ENCODE results near the gene CFAP299.
"Not testable (repeated sequence)": the region's sequence is repeated elsewhere in the genome, so short reads cannot be mapped to it uniquely, and the experiment has no call there.

CFAP299 gene

DNA sequence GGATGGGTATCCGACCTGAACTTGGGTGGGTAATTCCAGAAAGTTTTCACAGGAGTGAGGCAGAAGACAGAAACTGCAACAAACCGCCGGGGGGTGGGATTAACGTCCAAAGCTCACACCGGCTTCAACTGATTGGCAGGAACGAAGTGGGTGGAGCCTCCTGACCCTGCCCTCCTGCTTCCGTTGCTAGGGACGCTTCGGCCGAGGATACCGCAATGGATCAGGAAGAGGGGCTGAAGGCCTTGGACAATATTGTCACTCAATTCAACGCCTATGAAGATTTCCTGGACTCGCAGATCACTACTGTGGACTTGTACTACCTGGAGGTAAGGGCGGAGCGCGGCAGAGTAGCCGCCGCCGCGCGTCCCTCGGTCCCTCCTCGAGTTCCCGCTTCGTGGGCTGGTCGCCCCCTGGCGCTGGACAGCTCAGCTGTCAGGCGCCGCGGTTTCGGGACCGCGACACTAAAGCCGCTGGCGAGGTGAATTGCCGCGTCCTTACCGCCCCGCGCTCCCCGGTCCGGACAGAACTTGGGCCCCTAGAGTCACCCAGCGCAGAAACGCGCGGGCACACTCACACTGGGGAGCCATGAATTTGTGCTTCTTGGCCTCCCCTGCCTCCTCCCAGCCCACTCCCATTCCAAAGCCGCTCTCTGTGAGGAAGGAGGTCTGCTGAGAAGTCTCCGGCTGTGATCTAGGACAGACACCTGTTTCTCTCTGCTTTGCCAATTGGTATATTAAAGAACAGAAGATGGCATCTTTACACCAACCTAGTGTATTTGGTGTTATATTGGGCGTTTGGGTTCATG is at the start of gene CFAP299:
CFAP299 (plus strand) TSS at position 177 of the 805 bp plus-strand sequence.
- peak; percentile 75 for DNase-seq

DNA sequence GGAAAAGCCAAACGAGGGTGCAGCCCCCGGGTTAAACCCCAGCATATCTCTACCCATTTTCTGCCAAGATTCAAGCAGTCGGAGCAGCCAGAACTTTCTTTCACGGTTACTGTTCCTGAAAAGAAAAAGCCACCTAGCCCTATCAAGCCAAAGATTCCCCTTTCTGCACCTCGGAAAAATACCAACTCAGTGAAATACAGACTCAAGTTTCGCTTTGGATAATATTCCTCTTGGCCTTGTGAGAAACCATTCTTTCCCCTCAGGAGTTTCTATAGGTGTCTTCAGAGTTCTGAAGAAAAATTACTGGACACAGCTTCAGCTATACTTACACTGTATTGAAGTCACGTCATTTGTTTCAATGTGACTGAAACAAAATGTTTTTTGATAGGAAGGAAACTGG is 49.1 kb upstream of the CFAP299 start:
- no peak for DNase-seq

DNA sequence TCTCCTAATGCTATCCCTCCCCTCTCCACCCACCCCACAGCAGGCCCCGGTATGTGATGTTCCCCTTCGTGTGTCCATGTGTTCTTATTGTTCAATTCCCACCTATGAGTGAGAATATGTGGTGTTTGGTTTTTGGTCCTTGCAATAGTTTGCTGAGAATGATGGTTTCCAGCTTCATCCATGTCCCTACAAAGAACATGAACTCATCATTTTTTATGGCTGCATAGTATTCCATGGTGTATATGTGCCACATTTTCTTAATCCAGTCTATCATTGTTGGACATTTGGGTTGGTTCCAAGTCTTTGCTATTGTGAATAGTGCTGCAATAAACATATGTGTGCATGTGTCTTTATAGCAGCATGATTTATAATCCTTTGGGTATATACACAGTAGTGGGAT is 44.9 kb upstream of the CFAP299 start:
- not testable (repeated sequence) for DNase-seq

DNA sequence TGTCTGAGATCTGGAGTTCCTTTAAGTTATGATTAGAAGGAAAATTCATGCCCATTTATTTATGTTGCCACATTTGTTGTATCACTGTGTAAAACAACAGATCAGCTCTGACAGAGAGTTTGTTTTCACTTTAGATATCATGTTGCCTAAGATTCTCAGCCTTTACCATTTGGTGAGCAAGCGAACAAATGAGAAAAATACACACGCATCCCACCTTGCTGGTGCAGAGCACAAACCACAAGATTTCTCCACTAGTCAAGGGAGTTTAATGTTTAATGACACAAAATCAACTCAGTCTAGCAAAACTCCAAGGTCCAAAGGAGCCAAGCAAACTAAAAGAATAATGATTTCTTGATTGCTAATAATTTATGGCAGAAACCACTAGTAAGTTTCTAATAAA is 41.3 kb upstream of the CFAP299 start:
- no peak for DNase-seq

DNA sequence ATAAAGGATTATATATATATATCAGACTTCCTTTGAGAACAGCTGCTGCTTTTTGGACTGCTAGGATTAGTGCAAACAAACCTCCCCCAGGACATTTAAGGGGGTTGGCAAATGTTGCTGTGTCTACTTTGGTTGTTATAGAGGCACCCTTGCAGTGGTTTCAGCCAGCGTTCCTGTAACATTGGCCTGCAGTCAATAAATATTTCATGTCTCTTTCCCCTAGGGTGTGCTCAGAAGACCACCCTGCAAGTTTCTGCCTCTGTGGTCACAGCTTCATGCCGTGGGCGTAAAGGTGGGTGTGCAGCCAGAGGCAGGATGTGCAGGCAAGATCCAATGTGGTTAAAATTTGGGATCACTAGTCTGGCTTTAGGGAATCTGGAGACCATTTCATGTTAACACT is 40.2 kb upstream of the CFAP299 start:
- no peak for DNase-seq

DNA sequence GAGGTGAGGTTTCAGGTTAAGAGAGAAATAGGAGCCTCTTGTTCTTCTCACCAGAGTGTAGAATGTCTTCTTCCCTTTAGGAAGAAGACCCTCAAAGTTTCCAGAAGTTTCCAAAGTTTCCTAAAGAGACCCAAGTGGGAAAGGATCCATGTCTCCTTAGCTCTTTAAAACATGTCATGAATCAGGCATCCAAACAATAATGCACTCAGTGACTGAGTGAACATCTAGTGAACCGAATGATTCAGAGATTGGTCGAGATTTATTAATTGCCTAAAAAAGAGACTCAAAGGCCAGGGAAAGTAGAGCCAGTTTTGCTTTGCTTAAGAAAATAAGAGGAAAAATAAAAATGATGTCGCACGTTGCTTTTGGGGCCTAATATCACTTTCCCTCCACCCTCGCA is 39.7 kb upstream of the CFAP299 start:
- DNase-seq: no peak

DNA sequence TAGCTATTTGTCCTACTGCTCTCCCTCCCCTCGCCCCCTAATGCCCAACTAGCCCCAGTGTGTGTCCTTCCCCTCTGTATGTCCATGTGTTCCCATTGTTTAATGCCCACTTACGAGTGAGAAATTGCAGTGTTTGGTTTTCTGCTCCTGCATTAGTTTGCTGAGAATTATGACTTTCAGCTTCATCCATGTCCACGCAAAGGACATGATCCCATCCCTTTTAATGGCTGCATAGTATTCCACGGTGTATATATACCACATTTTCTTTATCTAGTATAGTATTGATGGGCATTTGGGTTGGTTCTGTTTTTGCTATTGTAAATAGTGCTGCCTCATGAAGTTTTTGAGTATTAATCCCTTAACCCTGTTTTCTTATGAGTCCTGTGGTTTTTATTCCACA is 33.6 kb upstream of the CFAP299 start:
- no peak for DNase-seq

DNA sequence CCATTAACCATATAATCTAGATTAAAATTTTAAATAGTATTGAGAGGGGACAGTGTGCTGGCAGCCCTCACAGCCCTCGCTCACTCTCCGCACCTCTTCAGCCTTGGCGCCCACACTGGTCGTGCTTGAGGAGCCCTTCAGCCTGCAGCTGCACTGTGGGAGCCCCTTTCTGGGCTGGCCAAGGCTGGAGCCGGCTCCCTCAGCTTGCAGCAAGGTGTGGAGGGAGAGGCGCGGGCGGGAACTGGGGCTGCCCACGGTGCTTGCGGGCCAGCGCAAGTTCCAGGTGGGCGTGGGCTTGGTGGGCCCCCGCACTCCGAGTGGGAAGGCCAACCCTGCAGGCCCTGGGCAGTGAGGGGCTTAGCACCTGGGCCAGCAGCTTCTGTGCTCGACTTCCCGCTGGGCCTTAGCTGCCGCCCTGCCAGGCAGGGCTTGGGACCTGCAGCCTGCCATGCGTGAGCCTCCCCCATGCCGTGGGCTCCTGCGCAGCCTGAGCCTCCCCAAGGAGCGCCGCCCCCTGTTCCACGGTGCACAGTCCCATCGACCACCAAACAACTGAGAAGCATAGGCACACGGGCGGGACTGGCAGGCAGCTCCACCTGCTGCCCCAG is 32.8 kb upstream of the CFAP299 start:
- DNase-seq: no peak

DNA sequence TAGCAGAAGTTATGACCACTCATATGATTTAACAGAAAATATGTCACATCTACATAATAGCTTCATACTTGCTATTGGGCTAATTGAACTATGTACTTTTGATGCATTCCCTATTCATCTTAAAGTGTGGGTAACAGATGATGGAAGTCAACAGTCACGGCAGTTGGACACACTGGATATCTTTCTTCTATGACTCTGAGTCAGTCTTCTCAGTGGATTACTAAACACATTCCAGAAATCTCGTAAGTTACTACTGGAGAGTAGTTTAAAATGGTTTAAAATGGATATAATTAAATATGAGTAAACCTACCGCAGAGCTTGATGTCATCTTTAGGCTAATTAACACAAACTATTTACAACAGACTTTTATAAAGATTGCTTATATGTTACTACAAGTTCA is 30.1 kb upstream of the CFAP299 start:
- DNase-seq: no peak

DNA sequence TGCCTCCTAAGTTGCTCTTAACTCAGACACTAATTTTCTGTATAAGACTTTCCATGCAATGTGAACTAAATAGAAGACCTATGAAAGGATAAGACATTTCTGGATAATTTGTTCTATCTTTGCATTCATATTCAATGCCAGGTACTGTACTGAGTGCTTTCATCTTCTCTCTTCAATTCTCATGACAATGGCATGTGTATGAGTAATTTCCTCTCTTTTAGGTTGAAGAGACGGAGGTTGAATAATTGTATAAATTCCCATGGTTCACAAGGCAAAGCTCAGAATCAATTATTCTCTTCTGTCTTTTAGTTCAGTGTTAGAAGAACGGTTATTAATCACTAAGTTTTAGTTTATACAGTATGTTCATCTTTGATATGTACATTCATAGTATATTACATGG is 29.3 kb upstream of the CFAP299 start:
- DNase-seq: no peak

DNA sequence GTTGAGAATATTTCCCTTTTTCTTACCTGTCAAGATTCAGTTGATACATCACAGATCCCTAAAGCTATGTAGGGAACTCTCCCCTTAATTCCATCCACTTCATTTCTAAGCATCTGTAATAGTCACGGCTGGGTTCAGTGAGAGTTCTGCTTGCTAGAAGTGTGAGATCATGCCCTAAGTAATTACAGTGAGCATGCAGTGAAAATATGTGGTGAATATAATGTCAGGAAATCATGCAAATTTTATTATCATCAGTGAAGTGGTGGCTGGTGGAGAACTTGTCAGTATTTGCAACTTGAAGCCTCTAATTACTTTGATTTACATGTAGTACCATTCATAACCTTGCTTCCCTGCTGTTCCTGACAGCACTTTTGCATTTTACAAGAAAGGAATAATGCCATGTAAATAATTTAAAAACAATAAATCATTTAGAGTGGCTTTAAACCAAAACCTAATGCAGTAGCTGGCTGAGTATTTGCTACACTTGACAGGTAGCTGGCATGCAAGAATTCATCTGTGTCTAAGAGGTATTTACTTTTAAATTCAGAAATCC is 28.3 kb upstream of the CFAP299 start:
- peak; percentile 86 for DNase-seq

DNA sequence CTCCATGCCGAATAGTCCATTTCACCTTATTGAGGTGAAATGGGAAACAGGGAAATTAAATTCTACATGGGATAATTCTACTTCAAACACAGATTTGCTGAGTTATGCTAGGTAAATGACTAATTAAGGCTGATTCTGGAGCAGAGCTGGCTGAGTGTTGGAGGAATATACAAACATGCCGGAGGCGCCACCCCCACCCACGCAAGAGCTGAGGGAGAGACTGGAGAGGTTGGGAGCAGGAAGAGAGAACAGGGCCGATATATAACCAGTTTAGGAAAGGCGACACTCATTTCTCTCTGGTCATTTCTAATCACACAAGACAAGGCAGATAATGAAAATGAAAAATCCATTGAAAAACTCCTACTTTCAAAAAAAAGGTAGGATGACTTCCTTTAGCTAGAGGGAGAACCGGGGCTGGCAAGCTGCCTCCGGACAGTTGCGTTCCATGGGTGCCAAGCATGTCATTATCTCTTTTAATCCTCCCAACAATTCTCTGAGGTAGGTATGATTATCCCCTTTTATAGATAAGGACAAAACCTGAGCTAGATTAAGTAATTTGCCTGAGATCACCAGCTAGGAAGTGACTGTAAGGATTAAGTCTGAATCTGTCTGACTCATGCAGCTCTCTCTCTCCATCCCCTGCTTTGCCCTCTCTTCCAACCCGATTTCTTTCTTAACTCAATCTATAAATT is 27.6 kb upstream of the CFAP299 start:
- peak; percentile 78 for DNase-seq

DNA sequence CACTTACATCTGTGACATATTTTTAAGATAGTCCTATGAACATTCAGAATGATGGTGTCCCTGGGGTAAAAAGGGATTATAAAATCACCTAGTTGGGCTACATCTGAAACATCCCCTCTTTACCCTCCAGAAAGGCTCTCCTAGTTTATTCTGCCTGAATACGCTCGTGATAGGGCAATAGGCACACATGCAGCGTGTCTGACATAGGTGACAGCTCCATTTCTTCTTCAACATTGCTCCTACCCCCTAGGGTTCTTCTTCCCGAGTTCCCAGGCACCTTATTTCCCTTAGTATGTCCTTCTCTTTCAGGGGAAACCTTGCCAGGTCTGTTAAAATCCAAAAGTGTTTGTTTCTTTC is 27.1 kb upstream of the CFAP299 start:
- no peak for DNase-seq

DNA sequence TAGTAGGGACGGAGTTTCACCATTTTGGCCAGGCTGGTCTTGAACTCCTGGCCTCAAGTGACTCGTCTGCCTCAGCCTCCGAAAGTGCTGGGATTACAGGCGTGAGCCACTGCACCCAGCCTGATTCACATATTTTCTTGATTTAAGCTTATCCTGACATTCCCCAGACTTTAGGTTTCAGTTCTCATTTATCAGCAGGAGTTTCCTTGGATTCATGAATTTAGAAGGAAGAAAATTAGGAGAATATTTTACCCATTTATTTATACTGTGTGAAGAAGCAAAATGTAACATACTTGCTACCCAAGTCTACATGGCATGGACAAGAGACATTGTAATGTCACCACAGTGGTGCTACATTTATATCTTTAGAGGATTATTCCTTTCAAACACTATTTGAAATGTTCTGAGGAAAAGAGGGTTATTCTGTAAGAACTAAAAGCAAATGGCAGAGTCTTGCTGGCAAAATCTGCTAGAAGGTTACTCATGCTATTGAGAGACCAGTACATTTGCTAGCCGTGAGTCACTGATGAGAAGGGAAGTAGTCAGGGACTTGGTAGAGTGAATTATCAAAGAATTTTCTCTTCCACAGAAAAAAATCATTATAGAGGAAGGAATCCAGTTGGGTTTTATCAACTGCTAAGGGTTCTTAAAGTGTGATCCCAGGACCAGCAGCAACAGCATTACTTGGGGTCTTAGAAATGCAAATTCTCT is 26.1 kb upstream of the CFAP299 start:
- DNase-seq: no peak

DNA sequence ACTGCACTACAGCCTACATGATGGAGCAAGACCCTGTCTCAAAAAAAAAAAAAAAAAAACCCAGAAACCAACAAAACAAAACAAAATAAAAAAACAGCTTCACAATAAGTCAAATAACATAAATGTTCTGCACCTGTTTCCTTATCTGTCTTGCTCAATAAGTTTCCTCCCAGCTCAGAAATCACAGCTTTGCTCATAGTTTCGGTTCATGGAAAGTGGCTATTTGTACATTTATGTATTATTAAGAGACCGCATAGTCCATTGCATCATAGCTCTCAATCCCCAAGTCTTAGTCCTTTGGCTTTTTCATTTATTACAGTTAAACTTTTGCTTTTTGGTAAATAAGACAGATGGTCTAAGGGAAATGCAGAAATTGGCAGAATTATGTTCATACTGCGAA is 24.4 kb upstream of the CFAP299 start:
- DNase-seq: no peak

DNA sequence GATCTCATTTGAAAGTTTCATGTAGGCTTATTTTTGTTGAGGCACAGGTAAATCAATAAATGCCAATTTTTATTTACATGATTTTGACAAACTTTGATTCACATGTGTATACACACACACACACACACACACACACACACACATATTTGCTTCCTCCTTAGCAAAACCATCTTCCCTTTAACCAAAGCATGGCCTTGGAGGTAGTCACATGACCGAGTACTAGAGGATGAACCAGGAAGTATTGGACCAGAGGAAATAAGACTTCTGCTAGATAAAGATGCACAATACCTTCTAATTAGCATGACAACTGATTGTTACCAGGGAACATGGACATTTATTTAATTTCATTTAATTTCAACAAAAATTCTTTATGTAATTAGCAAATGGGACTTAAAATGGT is 23.4 kb upstream of the CFAP299 start:
- DNase-seq: no peak

DNA sequence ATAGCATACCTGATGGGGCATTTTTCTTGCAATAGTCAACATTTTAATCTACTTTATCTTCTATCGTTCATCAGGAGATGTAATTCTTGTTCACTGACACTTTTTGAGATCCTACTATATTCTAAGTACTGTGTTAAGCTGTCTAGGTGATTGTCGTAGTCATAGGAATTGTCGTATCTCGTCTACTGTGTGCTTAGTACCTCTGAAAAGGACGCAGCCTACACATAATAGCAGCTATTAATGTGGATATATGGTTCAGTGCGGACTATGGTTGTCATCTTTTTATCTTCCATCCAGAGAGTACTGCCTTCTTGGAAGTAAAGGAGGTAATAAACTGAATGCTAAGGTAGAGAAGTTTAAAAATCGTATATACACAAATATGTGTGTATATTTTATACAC is 21.9 kb upstream of the CFAP299 start:
- no peak for DNase-seq

DNA sequence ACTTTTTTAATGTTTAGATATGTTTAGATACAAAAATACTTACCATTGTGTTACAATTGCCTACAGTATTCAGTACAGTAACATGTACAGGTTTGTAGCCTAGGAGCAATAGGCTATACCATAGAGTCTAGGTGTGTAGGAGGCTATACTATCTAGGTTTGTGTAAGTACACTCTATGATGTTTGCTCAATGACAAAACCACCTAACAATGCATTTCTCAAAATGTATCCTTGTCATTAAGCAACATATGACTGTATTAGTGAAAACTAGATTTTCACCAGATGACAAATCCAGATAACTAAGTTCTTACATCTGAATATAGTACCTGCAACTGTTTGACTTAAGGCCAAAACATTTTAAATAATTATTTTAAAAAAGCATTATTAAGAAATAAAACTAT is 19.7 kb upstream of the CFAP299 start:
- not testable (repeated sequence) for DNase-seq

DNA sequence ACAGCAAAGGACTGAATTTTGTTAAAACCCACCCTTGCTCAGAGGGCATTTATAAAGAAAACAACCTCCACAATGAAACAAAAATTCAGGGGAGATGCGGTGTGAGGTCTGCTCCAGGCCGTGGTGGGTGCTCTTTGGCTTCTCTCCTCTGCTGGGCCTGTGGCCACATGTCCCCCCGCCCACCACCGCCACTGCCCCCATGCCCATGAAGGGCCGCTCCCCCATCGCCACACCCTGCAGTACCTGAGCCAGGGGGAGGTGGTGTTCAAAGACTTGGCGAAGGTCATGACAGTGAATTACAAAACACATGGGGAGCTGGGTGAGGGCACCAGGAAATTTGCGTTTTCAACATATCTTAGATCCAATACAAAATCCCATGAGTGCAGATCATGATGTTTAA is 14.2 kb upstream of the CFAP299 start:
- no peak for DNase-seq

DNA sequence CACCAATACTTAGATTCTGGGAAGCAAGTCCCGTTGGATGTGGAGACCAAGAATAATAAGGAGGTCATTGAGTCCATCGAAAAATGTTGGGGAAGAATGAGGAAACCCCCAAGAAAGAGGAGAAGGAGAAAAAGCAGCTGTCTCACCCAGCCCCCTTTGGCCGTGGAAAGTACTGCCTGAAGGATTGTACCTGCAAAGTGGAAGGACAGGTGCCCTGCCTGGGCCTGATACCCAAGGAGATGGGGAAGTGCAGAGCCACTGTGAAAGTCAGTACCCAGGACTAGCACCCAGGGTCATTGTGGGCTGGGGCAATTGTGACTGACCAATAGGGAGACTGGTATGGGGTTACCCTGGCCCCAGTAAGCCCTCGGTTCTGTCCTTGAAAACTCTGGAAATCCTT is 13.8 kb upstream of the CFAP299 start:
- DNase-seq: no peak

DNA sequence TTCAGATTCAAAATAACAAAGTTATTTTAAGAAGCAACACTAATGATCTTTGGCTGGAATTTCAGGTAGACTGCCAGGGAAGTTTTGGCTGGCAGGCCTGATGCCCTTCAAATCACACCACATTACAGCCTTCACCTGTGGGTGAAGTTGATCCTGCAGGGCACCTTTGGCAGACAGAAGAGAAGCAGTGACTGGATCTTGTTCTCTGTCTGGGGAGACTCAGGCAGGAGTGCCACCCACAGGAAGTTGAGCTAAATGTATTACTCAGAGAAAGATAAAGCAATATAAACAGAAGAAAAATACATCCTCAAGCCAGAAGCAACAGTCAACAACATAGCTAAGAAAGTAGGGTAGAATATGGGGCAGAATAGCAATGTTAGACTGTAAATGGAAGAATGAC is 12.8 kb upstream of the CFAP299 start:
- DNase-seq: peak; percentile 11

DNA sequence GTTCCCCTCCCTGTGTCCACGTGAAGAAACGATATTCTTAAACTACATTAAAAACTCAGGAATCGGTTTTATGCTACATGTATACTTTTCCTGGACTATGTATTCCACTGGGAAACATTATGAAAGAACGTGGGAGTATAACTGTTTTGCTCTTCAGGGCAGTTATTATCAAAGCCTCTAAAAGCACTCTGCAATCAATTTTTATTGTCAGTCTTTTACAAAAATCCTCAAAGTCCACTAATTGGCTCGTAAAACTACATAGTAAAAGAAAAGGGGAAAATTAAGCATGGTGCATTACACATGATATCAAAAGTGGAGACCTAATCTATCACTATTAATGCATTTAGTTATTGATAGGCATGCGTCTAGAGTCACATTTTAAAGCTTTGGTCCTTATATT is 11.4 kb upstream of the CFAP299 start:
- DNase-seq: no peak

DNA sequence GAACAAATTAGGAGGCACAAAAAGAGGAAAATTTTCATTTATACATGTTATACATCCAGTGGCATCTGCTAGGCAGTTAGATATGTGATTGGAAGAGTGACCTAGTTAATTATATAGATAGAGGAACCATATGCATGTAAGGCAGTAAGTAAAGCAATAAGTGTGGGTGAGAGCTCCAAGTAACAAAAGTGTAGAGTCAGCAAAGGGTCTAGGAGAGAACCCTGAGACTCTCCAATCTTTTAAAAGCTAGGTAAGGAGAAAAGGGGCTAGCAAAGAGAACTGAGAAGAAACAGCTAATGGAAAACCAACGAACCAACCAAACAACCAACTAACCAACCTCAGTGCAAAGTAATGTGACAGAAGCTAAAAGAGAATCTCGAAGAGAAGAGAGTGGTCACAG is 3.8 kb upstream of the CFAP299 start:
- no peak for DNase-seq

All from NCI-H1105 treated with DMSO at 0.1 percent for 48 hours (cell line).